NCI-H524 treated with DMSO at 0.1 percent for 48 hours (cell line): ENCODE measurements around the gene HSPG2.

Experiments
- DNase-seq: peaks from one replicate; lab custom pipeline; 2025; lab: John Stamatoyannopoulos, UW

Gene HSPG2

DNA sequence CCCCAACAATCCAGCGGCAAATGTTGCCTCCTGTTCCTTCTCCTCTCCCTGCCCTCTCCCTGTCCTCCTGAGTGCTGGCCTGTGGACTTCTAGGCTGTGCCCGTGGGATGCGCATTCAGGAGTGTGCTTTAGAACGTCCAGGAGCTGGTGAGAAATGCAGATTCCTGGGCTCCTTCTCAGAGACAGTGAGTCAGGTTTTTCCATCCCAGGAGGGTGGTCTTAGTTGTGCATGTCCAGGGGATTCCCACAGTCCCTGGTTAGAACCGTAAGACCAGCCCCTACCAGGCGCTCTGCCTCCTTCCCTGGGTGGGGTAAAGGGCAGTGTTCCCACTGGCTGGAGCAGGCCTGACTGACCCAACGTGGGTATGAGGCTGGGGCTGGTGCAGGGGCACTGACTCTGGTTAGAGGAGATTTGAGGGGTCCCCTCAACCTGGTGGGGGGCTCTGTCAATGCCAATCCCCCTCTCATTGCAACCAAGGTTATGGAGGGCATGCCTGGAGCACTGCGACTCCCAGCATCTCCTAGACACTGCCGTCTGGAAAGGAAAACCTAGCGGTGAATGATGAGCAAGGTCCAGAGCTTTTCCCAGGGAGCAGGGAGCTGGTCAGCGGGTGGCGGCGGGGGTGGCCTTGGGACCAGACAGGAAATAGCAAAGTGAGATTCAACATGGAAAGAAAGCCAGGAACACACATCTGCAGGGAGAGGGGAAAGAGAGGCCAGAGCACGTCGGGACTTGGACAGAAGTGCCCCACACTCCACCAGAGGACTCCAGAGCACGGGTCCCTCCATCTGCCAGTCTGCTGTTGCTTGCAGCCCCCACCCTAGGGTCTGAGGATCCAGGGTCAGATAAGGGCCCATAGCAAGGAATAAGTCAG, 38.5 kb downstream of the HSPG2 start:
- no peak for DNase-seq

DNA sequence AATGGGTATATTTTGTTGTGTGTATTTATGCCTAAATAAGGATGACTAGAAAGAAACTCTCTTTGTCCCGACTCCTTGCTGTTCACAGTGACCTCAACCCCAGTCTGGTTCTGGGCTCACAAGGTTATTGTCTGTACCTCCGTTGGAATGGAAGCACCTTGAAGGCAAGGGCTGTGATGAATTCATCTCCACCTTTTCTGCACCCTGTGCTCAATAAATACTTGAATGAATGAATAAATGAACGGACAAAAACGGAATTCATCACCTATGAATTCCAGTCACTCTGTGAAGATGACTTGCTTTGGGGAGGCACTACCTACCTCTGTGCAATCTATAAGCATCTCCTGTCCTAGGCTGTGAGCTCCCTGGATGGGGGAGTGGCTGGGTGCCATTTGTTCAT, 39.3 kb downstream of the HSPG2 start:
- no peak for DNase-seq

GRCh38 chr1:21896652-21897532, 40.2 kb downstream of the HSPG2 start:
- no peak for DNase-seq

DNA sequence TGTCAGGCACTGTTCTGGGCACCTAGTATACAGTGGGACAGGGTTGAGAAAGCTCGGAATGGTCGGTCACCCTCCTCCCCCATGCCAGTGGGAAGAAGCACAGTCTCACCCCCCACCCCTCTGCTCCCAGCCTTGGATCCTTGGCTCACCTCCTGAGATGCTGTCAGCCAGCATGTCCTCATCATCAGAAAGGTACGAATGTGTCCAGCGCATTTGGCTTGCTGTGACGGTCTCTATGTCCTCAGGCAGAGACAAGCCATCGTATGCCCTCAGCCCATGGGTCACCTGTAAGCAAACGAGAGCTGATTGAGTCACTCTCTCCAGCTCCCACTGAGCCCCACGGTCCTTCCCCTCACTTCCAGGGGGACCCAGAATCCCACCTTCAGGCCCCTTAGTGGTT, 41.1 kb downstream of the HSPG2 start:
- no peak for DNase-seq

GRCh38 chr1:21894034-21894881, 42.9 kb downstream of the HSPG2 start:
- no peak for DNase-seq

DNA sequence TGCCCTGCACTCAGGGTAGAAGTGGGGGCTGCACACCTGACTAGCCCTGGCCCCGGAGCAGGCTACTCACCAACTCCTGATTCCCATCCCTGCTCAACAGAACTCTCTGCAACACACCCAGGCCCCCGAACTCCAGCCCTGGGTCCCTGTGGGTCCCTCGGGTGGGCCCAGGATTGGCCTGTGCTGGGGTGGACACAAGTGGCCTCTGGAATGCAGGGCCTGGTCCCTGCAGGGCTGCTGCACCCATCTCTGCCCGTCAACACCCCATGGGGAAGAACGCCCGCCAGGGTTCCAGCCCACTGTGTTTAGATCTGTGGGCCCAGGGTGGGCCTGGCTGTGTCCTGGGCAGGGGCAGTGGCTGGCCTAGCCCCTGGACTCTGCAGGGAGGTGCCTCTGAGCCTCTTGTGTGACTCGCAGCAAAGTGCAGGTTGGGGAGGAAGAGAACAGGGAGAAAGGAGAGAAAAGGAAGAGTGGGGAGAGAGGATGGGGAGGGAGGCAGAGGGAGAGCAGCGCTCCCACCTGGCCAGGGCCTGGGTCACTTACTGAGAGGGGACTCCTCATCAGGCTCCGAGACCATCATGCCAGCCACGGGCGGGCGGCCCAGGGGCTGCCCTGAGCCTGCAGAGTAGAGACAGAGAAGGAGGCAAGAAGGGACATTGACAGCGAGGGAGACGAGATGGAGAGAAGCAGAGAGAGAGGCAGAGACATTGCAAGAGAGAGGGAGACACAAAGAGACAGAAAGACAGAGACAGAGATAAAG, 43.9 kb downstream of the HSPG2 start:
- DNase-seq, result no peak

DNA sequence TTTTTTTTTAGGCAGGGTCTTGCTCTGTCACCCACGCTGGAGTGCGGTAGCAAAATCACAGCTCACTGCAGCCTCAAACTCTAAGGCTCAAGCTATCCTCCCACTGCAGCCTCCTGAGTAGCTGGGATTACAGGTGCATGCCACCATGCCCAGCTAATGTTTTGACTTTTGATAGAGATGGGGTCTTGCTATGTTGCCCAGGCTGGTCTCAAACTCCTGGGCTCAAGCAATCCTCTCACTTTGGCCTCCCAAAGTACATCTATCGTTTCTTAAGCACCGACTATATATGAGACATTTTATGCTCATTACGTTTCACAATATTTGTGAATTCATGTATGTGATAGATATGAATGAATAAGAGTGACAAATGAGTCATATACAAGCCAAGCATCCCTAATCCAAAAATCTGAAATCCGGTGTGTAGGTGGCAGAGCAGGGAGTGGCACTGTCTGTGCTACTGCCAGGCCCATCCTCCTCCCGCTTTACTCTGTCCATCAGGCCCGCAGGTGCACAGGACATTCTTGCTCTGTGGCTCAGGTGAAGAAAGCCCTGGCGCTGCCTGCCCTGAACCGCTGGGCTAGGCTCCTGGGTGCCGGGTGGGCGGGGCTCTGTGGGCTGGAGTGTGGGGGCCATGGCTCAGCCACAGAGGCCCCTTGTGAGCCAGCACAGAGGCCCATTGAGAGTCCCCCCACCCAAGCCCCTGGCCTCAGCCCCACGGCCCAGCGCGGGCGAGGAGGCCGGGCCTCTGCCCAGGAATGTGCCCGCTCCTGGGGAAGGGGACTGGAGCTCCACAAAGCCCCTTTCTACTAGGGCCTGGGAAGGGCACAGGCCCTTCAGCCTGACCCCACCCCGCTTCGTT, 45.3 kb downstream of the HSPG2 start:
- no peak for DNase-seq

GRCh38 chr1:21891081-21891480, 46.0 kb downstream of the HSPG2 start:
- no peak for DNase-seq

DNA sequence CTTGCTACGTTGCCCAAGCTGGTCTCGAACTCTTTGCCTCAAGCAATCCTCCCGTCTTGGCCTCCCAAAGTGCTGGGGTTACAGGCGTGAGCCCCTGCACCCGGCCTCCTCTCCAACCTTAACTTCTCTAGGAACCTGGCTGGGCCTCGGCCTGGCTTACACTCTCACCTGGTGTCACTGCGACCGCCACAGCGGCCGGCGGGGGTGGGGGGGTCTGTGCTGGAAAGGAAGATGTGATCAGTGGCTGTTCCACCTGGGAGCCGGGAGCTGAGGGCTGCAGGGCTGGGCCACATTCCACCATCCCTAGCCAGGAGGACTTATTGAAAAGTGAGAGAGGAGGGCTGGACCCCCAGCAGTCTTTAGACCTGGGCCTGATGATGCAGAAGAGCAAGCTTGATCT, 48.6 kb downstream of the HSPG2 start:
- DNase-seq, result no peak

- DNase-seq, result no peak
Measured at GRCh38 chr1:21887796-21888195, 49.3 kb downstream of the HSPG2 start.

DNA sequence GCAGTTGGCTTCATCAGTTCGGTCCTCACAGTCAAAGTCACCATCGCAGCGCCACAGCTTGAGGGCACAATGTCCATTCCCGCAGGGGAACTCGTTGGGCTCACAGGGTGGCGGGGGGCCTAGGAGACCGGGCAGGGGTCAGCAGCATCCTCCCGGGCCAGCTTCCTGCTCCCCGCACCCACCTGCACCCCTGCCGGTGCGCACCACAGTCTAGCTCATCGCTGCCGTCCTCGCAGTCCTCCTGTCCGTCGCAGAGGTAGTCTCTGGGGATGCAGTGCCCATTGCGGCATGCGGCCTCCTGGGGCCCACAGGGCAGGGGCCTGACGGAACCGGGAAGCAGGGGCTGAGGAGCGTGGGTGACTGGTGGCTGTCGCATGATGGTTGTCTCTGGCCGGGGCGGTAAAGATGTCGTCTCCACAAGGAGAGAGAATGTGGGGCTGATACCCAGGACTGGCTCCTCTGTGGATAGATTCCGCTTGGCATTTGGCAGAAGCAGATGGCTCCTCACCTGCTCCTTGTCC, 49.8 kb downstream of the HSPG2 start:
- no peak for DNase-seq

GRCh38 chr1:21886486-21887215, 50.5 kb downstream of the HSPG2 start:
- DNase-seq, result no peak

GRCh38 chr1:21885236-21886037, 51.7 kb downstream of the HSPG2 start:
- no peak for DNase-seq

- no peak for DNase-seq
Measured at GRCh38 chr1:21884456-21885235, 52.5 kb downstream of the HSPG2 start.

GRCh38 chr1:21882721-21883415, 54.2 kb downstream of the HSPG2 start:
- no peak for DNase-seq

DNA sequence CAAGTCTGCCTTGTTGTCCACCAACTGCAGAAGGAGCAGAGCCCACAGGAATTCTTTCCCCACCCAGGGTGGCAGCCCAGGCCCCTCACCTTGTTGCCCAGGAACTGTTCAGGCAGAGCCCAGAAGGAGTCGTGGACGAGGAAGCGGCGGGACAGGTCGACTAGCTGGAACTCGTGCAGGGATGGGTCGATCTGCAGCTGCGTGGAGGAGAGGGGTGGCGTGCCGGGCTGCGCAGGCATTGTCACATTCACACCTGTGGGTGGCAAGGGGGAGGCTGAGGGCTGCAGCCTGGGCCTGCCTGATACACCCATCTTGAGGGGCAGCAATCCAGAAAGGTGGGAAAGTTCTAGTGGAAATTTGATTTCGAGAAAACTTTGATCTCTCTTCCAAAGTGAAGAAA, 55.9 kb downstream of the HSPG2 start:
- DNase-seq, result no peak

GRCh38 chr1:21880619-21880970, 56.5 kb downstream of the HSPG2 start:
- DNase-seq, result no peak
